T47D (cell line): ENCODE results near the gene ELANE.

Source experiments
- DNase-seq, 2 experiments: peaks; one replicate each; pipeline versions ENCODE4 v3.0.0 to v3.0.0-alpha.2; 2011 to 2012; ENCODE audit warnings: low read depth in 1 of 2, low spot score in 1 of 2
- JUND ChIP-seq: IDR thresholded peaks from 2 replicates; pipeline ENCODE4 v1.6.1; 2012; ENCODE audit warnings: low read depth
- in situ Hi-C: cut with HindIII; loops from 2 replicates; pipeline ENCODE4 v1.10.0; 2016; ENCODE audit warnings: low sequenced_read_pairs, low pct_unique_long_range_greater_than_20kb

ELANE gene

GRCh38 chr19:852136-853013 lies at the start of gene ELANE:
TSS of gene ELANE (plus strand) at chr19:852303. CDS start at chr19:852329, 26 bp downstream.
- in situ Hi-C loops, result no loop called here
- no peak for TF ChIP-seq JUND
- no peak for DNase-seq

GRCh38 chr19:802498-803098 lies 49.5 kb upstream of the ELANE start:
- TF ChIP-seq JUND, result no peak
- in situ Hi-C loops, result no loop called here
- peak in 1 of 2 experiments; percentile 11 for DNase-seq

DNA sequence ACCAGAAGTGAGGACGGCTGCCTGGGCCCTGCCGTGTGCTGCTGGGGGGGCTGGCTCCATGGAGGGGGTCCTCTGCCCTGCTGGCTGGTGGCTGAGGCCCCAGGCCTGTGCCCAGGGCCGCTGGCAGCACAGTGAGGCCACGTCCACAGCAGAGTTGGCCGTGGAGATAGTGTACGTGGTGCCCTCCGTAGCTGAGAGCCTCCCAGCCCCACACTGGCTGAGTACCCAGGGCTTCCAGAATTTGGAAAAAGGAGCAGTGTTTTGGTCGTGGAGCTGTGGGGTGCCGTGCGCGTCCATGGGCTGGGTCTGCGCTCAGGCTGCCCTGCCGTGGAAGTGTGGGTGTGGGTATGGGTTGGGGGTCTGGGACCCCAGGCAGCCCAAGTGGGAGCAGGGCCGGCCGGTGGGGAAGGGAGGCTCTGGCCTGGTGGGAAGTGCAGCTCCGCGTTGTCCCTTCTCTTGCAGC lies 49.0 kb upstream of the ELANE start:
- in situ Hi-C loops, result no loop called here
- no peak for TF ChIP-seq JUND
- DNase-seq, result no peak

- DNase-seq, result no peak
- in situ Hi-C loops, result no loop called here
- TF ChIP-seq JUND, result no peak
Observed at GRCh38 chr19:803686-804418, 48.3 kb upstream of the ELANE start.

DNA sequence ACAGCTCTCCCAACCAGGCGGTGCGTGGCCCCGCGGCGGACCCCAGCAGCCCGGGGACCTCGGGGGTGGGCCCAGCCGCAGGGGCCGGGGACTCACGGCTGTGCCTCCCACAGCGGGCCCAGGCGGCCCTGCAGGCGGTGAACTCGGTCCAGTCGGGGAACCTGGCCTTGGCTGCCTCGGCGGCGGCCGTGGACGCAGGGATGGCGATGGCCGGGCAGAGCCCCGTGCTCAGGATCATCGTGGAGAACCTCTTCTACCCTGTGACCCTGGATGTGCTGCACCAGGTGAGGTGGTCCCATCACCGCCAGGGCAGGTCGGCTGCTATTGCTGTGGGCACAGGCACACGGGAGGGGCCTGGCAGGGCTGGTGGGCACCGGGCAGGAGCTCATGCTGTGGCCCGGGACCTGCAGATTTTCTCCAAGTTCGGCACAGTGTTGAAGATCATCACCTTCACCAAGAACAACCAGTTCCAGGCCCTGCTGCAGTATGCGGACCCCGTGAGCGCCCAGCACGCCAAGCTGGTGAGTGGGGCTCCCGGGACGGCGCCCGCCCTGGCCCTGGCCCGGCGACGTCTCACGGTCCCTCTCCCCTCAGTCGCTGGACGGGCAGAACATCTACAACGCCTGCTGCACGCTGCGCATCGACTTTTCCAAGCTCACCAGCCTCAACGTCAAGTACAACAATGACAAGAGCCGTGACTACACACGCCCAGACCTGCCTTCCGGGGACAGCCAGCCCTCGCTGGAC lies 47.5 kb upstream of the ELANE start:
- no peak for TF ChIP-seq JUND
- in situ Hi-C loops, result no loop called here

GRCh38 chr19:805166-805551 lies 46.9 kb upstream of the ELANE start:
- no peak for TF ChIP-seq JUND
- no peak for DNase-seq
- in situ Hi-C loops, result no loop called here

More for the DNA sequence above, 47.5 kb upstream of the ELANE start:
- no peak for DNase-seq

DNA sequence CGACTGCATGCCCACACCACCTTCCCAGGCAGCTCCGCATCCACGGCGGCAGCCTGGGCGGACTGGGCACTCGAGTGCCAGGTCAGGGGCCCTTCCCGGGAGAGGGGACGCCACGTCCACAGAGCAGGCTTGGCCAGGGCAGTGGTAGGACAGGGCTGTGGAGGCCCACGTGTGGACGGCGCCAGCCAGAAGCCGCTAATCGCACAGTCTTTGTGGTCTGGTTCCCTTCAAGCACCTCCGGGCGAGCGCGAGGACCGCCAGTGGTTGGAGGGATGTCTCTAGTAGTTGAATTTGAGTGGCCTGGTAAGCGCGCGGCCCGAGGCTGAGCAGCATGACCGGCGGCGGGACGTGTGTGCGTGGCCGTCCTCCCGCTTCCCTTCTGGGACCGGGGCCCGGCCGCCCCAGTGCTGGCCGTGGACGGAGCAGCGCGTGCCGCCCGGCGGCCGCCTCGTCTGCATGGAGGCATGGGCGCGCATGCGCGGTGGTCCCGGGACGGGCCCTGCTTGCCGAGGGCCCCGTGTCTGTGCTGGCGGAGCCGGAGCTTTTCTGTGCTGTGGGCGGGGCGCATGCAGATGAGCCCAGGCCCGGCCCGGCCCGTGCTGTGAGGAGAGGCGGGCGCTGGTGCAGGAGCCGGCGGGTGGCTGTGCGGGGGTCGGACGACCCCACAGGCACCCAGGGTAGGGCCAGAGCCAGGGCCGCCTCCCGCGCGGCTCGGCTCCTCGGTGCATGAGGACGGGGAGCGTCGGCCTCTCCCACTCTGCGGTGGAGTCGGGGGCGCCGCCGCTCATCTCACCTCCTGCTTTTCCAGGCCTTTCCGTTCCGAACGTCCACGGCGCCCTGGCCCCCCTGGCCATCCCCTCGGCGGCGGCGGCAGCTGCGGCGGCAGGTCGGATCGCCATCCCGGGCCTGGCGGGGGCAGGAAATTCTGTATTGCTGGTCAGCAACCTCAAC lies 46.2 kb upstream of the ELANE start:
- no peak for DNase-seq
- no peak for TF ChIP-seq JUND
- in situ Hi-C loops, result no loop called here

DNA sequence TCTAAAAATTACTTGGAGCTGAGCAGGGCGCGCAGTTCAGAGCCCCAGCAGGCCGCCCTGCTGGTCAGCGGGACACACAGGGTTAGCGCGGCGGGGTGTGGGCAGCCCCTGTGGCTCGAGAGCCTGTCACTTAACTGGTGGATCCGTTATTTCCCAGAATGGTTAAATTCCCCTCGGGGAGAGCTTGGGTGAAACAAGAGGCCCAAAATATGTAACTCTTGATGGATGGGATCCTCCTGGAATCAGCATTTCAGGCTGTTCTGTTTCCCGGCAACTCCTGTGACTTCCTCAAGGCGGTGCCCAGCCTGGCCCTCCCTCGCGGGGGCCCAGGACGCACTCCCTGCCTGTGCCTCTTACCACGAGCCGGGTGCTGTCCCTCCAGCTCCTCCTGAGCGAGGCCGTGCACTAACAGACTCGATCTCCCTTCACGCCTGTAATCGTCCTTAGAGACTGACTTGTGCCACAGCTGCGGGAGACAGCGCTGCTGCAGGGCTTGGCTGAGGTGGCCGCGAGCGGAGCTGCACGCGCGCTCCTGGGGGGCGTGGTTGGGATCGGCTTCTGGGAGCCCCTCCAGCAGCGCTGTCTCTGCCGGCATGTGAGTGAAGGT lies 45.2 kb upstream of the ELANE start:
- no peak for DNase-seq
- in situ Hi-C loops, result no loop called here
- no peak for TF ChIP-seq JUND

DNA sequence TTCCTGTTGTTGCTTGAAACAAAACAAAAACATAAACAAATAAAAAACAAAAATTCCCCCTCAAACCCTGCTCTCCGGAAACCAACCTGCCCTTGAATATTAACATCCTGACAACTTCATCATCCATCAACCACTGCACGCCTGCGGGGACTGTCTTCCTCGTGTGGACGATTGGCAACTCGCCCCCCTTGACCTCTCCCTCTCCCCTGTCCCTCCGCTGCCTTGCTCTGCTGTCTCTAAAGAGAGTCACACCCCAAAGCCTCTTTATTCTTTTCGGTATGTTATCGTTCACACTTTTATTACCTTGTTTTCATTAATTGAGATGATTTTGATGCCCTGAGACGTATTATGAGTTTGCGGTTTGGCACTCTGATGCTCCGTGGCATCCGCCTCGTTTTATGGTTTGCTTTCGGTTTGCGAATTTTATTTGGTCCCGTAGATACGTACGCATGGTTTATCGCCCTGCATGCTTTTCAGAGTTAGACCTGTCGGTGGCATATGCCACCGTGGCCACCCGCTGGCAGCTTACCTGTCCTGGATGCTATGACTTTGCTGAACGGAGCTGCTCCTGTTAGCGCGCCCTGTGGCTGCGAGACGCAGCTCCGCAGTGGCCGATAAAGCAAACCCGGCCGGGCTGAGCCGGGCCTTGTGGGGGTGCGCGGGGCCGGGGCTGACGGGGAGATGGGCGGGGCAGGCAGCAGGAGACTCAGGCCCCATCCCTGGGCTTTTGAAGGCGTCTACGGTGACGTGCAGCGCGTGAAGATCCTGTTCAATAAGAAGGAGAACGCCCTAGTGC lies 44.3 kb upstream of the ELANE start:
- no peak for DNase-seq
- TF ChIP-seq JUND, result no peak

DNA sequence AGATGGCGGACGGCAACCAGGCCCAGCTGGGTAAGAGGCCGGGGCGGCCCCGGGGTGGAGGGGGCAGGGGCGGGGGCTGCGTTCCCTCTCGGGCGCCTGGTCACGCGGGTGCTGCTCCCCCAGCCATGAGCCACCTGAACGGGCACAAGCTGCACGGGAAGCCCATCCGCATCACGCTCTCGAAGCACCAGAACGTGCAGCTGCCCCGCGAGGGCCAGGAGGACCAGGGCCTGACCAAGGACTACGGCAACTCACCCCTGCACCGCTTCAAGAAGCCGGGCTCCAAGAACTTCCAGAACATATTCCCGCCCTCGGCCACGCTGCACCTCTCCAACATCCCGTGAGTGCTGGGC lies 43.7 kb upstream of the ELANE start:
- in situ Hi-C loops, result no loop called here
- no peak for TF ChIP-seq JUND
- no peak for DNase-seq

More for the DNA sequence above, 44.3 kb upstream of the ELANE start:
- in situ Hi-C loops, result no loop called here
